Measurements from ENCODE around the gene MRPL50.

MRPL50 gene

GRCh38 chr9:101414839-101415238 lies 16.4 kb upstream of the MRPL50 start:
- Histone ChIP-seq H4K12ac (ENCODE audit: low read depth, low read length) (no peak overlapping the region), H3K9ac (ENCODE audit: low read length) (no peak overlapping the region), H3K23ac (ENCODE audit: low read length) (no peak overlapping the region), H2BK120ac (ENCODE audit: insufficient read depth, low read length, poor library complexity) (no peak overlapping the region), H2BK5ac (ENCODE audit: low read depth, low read length, poor library complexity) (no peak overlapping the region), H3K9me3 (ENCODE audit: insufficient read depth, low read depth, low read length) (no peaks in the 10 kb centered on the region), H3K14ac (ENCODE audit: low read length) (no peak overlapping the region), H3K79me2 (ENCODE audit: control insufficient read depth, insufficient read depth, low read length, poor library complexity) (no peaks in the 10 kb centered on the region), H3K4me2 (ENCODE audit: low read length) (no peak overlapping the region), H3K4me3 (ENCODE audit: low read depth, low read length) (no peak overlapping the region), H3K36me3 (ENCODE audit: control insufficient read depth in 1 of 2, insufficient read depth in 2 of 2, low read length in 2 of 2) (no peaks in the 10 kb centered on the region), H3K4ac (ENCODE audit: low read depth, low read length) (no peak overlapping the region), H3K27ac (ENCODE audit: low read depth, low read length) (no peak overlapping the region), H3K4me1 (ENCODE audit: control insufficient read depth in 1 of 2, insufficient read depth in 2 of 2, low read length in 2 of 2) (no peaks in the 10 kb centered on the region), H3K27me3 (ENCODE audit: insufficient read depth, low read length) (no peaks in the 10 kb centered on the region), H4K91ac (ENCODE audit: low read depth, low read length) (no peak overlapping the region), H3K18ac (ENCODE audit: low read length) (no peak overlapping the region), H3K79me1 (ENCODE audit: low read length) (no peaks in the 10 kb centered on the region), H2AK5ac (ENCODE audit: low read length) (no peak overlapping the region), H2AFZ (ENCODE audit: insufficient read depth, low read length, poor library complexity) (no peak overlapping the region), H4K8ac (ENCODE audit: low read depth, low read length) (no peak overlapping the region), H2BK12ac (ENCODE audit: low read length) (no peak overlapping the region)
- no peak for DNase-seq

DNA sequence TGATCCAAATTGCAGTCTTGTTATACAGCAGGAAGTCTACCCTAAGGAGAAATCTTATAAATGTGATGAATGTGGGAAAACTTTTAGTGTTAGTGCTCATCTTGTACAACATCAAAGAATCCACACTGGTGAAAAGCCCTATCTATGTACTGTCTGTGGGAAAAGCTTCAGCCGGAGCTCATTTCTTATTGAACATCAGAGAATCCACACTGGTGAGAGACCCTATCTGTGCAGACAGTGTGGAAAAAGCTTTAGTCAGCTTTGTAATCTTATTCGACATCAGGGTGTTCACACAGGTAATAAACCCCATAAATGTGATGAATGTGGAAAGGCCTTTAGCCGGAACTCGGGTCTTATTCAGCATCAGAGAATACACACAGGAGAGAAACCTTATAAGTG lies 10.7 kb upstream of the MRPL50 start:
- no peak overlapping the region for H4K91ac ChIP-seq (ENCODE audit: low read depth, low read length)
- H3K14ac ChIP-seq (ENCODE audit: low read length), result no peak overlapping the region
- no peaks in the 10 kb centered on the region for H3K79me1 ChIP-seq (ENCODE audit: low read length)
- no CpG with 5 or more reads among the region's 4 CpGs for WGBS (ENCODE audit: extremely low coverage, insufficient coverage, insufficient read length)
- H3K18ac ChIP-seq (ENCODE audit: low read length), result no peak overlapping the region
- H4K12ac ChIP-seq (ENCODE audit: low read depth, low read length), result no peak overlapping the region
- no peak overlapping the region for H3K4ac ChIP-seq (ENCODE audit: low read depth, low read length)
- no peaks in the 10 kb centered on the region for H3K27me3 ChIP-seq (ENCODE audit: insufficient read depth, low read length)
- H2BK12ac ChIP-seq (ENCODE audit: low read length), result no peak overlapping the region
- H3K4me1 ChIP-seq (ENCODE audit: control insufficient read depth in 1 of 2, insufficient read depth in 2 of 2, low read length in 2 of 2), result no peaks in the 10 kb centered on the region
- peaks cover 8 to 25% of the 10 kb centered on the region in 2 experiments for H3K36me3 ChIP-seq (ENCODE audit: control insufficient read depth in 1 of 2, insufficient read depth in 2 of 2, low read length in 2 of 2)
- no peak overlapping the region for H3K27ac ChIP-seq (ENCODE audit: low read depth, low read length)
- H3K9me3 ChIP-seq (ENCODE audit: insufficient read depth, low read depth, low read length), result peaks cover 12% of the 10 kb centered on the region
- H2BK120ac ChIP-seq (ENCODE audit: insufficient read depth, low read length, poor library complexity), result no peak overlapping the region
- H2BK5ac ChIP-seq (ENCODE audit: low read depth, low read length, poor library complexity), result no peak overlapping the region
- H3K9ac ChIP-seq (ENCODE audit: low read length), result no peak overlapping the region
- H2AFZ ChIP-seq (ENCODE audit: insufficient read depth, low read length, poor library complexity), result no peak overlapping the region
- no peak overlapping the region for H3K4me3 ChIP-seq (ENCODE audit: low read depth, low read length)
- H3K4me2 ChIP-seq (ENCODE audit: low read length), result no peak overlapping the region
- H3K23ac ChIP-seq (ENCODE audit: low read length), result no peak overlapping the region
- no peaks in the 10 kb centered on the region for H3K79me2 ChIP-seq (ENCODE audit: control insufficient read depth, insufficient read depth, low read length, poor library complexity)
- no peak overlapping the region for H2AK5ac ChIP-seq (ENCODE audit: low read length)
- no peak overlapping the region for H4K8ac ChIP-seq (ENCODE audit: low read depth, low read length)
- no peak for DNase-seq

- H2AFZ ChIP-seq (ENCODE audit: insufficient read depth, low read length, poor library complexity), result no peak overlapping the region
- H4K8ac ChIP-seq (ENCODE audit: low read depth, low read length), result no peak overlapping the region
- no peak overlapping the region for H3K4ac ChIP-seq (ENCODE audit: low read depth, low read length)
- H3K14ac ChIP-seq (ENCODE audit: low read length), result no peak overlapping the region
- H3K36me3 ChIP-seq (ENCODE audit: control insufficient read depth in 1 of 2, insufficient read depth in 2 of 2, low read length in 2 of 2), result peaks cover 8 to 29% of the 10 kb centered on the region in 2 experiments
- H3K23ac ChIP-seq (ENCODE audit: low read length), result no peak overlapping the region
- H2BK5ac ChIP-seq (ENCODE audit: low read depth, low read length, poor library complexity), result no peak overlapping the region
- no peak overlapping the region for H3K27ac ChIP-seq (ENCODE audit: low read depth, low read length)
- H2BK12ac ChIP-seq (ENCODE audit: low read length), result no peak overlapping the region
- H3K9me3 ChIP-seq (ENCODE audit: insufficient read depth, low read depth, low read length), result peaks cover 12% of the 10 kb centered on the region
- no peaks in the 10 kb centered on the region for H3K4me1 ChIP-seq (ENCODE audit: control insufficient read depth in 1 of 2, insufficient read depth in 2 of 2, low read length in 2 of 2)
- no peak overlapping the region for H3K4me2 ChIP-seq (ENCODE audit: low read length)
- H2AK5ac ChIP-seq (ENCODE audit: low read length), result no peak overlapping the region
- H3K18ac ChIP-seq (ENCODE audit: low read length), result no peak overlapping the region
- no peaks in the 10 kb centered on the region for H3K79me2 ChIP-seq (ENCODE audit: control insufficient read depth, insufficient read depth, low read length, poor library complexity)
- no peaks in the 10 kb centered on the region for H3K79me1 ChIP-seq (ENCODE audit: low read length)
- H2BK120ac ChIP-seq (ENCODE audit: insufficient read depth, low read length, poor library complexity), result no peak overlapping the region
- no peaks in the 10 kb centered on the region for H3K27me3 ChIP-seq (ENCODE audit: insufficient read depth, low read length)
- DNase-seq, result no peak
- H3K9ac ChIP-seq (ENCODE audit: low read length), result no peak overlapping the region
- H4K12ac ChIP-seq (ENCODE audit: low read depth, low read length), result no peak overlapping the region
- no peak overlapping the region for H4K91ac ChIP-seq (ENCODE audit: low read depth, low read length)
- H3K4me3 ChIP-seq (ENCODE audit: low read depth, low read length), result no peak overlapping the region
- WGBS (ENCODE audit: extremely low coverage, insufficient coverage, insufficient read length), result no CpG with 5 or more reads among the region's 5 CpGs
Measured at GRCh38 chr9:101408374-101409078, 10.1 kb upstream of the MRPL50 start.

- H3K79me1 ChIP-seq (ENCODE audit: low read length), result peaks cover 4% of the 10 kb centered on the region
- no peak overlapping the region for H2AFZ ChIP-seq (ENCODE audit: insufficient read depth, low read length, poor library complexity)
- no peak overlapping the region for H3K23ac ChIP-seq (ENCODE audit: low read length)
- H4K8ac ChIP-seq (ENCODE audit: low read depth, low read length), result no peak overlapping the region
- no peak overlapping the region for H4K12ac ChIP-seq (ENCODE audit: low read depth, low read length)
- H3K4me2 ChIP-seq (ENCODE audit: low read length), result no peak overlapping the region
- no peak overlapping the region for H2BK12ac ChIP-seq (ENCODE audit: low read length)
- H3K4me1 ChIP-seq (ENCODE audit: control insufficient read depth in 1 of 2, insufficient read depth in 2 of 2, low read length in 2 of 2), result peaks cover 0 to 7% of the 10 kb centered on the region in 2 experiments
- no peak overlapping the region for H3K4ac ChIP-seq (ENCODE audit: low read depth, low read length)
- DNase-seq, result no peak
- peaks cover 10 to 29% of the 10 kb centered on the region in 2 experiments for H3K36me3 ChIP-seq (ENCODE audit: control insufficient read depth in 1 of 2, insufficient read depth in 2 of 2, low read length in 2 of 2)
- H3K9me3 ChIP-seq (ENCODE audit: insufficient read depth, low read depth, low read length), result peaks cover 9% of the 10 kb centered on the region
- no peak overlapping the region for H2BK5ac ChIP-seq (ENCODE audit: low read depth, low read length, poor library complexity)
- H3K79me2 ChIP-seq (ENCODE audit: control insufficient read depth, insufficient read depth, low read length, poor library complexity), result peaks cover 4% of the 10 kb centered on the region
- no peak overlapping the region for H3K18ac ChIP-seq (ENCODE audit: low read length)
- no peaks in the 10 kb centered on the region for H3K27me3 ChIP-seq (ENCODE audit: insufficient read depth, low read length)
- no peak overlapping the region for H2AK5ac ChIP-seq (ENCODE audit: low read length)
- no peak overlapping the region for H3K14ac ChIP-seq (ENCODE audit: low read length)
- H4K91ac ChIP-seq (ENCODE audit: low read depth, low read length), result no peak overlapping the region
- H3K27ac ChIP-seq (ENCODE audit: low read depth, low read length), result no peak overlapping the region
- no peak overlapping the region for H2BK120ac ChIP-seq (ENCODE audit: insufficient read depth, low read length, poor library complexity)
- H3K4me3 ChIP-seq (ENCODE audit: low read depth, low read length), result no peak overlapping the region
- no CpG with 5 or more reads among the region's 9 CpGs for WGBS (ENCODE audit: extremely low coverage, insufficient coverage, insufficient read length)
- H3K9ac ChIP-seq (ENCODE audit: low read length), result no peak overlapping the region
Measured at GRCh38 chr9:101403516-101404285, 5.3 kb upstream of the MRPL50 start.

Measured in trophoblast cell (in vitro differentiated cells and primary cell).